GM18873 (cell line): ENCODE data around the gene CDKAL1.
"Not testable (repeated sequence)": the region's sequence is repeated elsewhere in the genome, so short reads cannot be mapped to it uniquely, and the experiment has no call there.

Experiments
- ATAC-seq: cut with Tn5 transposase; IDR thresholded peaks from one replicate; pipeline ENCODE4 v1.9.1; 2021; ENCODE audit warnings: mild to moderate bottlenecking, moderate library complexity, moderate number of reproducible peaks; ENCODE audit not compliant: unreplicated experiment, low FRiP score

The CDKAL1 gene

GRCh38 chr6:21173678-21174077, 639.4 kb downstream of the CDKAL1 start:
- ATAC-seq: no peak

- ATAC-seq: no peak
These were observed 641.9 kb downstream of the CDKAL1 start for GRCh38 chr6:21176197-21176596.

- ATAC-seq: peak; percentile 69
These were observed 645.9 kb downstream of the CDKAL1 start for GRCh38 chr6:21180155-21180554.

GRCh38 chr6:21180800-21181337, 646.6 kb downstream of the CDKAL1 start:
- no peak for ATAC-seq

- ATAC-seq: no peak
These were observed 647.6 kb downstream of the CDKAL1 start for GRCh38 chr6:21181866-21182265.

- ATAC-seq: no peak
These were observed 648.3 kb downstream of the CDKAL1 start for GRCh38 chr6:21182589-21182988.

- no peak for ATAC-seq
These were observed 651.7 kb downstream of the CDKAL1 start for GRCh38 chr6:21185861-21186478.

GRCh38 chr6:21186479-21187055, 652.3 kb downstream of the CDKAL1 start:
- no peak for ATAC-seq

GRCh38 chr6:21187485-21187884, 653.2 kb downstream of the CDKAL1 start:
- ATAC-seq: no peak

GRCh38 chr6:21188505-21189223, 654.4 kb downstream of the CDKAL1 start:
- no peak for ATAC-seq

- ATAC-seq: no peak
These were observed 655.5 kb downstream of the CDKAL1 start for GRCh38 chr6:21189759-21190158.

GRCh38 chr6:21190701-21191100, 656.4 kb downstream of the CDKAL1 start:
- ATAC-seq: no peak

- no peak for ATAC-seq
These were observed 659.7 kb downstream of the CDKAL1 start for GRCh38 chr6:21193790-21194475.

GRCh38 chr6:21195301-21195700, 661.0 kb downstream of the CDKAL1 start:
- not testable (repeated sequence) for ATAC-seq

- no peak for ATAC-seq
These were observed 663.9 kb downstream of the CDKAL1 start for GRCh38 chr6:21198032-21198640.

- no peak for ATAC-seq
These were observed 665.0 kb downstream of the CDKAL1 start for GRCh38 chr6:21199262-21199661.

GRCh38 chr6:21200134-21200870, 666.0 kb downstream of the CDKAL1 start:
- ATAC-seq: no peak

GRCh38 chr6:21201187-21201586, 666.9 kb downstream of the CDKAL1 start:
- no peak for ATAC-seq

- ATAC-seq: no peak
These were observed 667.5 kb downstream of the CDKAL1 start for GRCh38 chr6:21201637-21202350.
